Measurements from ENCODE around the gene SOWAHD. TPM values are rescaled to one million over a fixed set of nuclear protein-coding genes. Genes with fewer than 3 reads are reported as not detected.
"Not testable (repeated sequence)": the region's sequence is repeated elsewhere in the genome, so short reads cannot be mapped to it uniquely, and the experiment has no call there.

The SOWAHD gene
- total RNA-seq, 2 donors from 2014 or later = 0.26 TPM; not detected in 1

DNA sequence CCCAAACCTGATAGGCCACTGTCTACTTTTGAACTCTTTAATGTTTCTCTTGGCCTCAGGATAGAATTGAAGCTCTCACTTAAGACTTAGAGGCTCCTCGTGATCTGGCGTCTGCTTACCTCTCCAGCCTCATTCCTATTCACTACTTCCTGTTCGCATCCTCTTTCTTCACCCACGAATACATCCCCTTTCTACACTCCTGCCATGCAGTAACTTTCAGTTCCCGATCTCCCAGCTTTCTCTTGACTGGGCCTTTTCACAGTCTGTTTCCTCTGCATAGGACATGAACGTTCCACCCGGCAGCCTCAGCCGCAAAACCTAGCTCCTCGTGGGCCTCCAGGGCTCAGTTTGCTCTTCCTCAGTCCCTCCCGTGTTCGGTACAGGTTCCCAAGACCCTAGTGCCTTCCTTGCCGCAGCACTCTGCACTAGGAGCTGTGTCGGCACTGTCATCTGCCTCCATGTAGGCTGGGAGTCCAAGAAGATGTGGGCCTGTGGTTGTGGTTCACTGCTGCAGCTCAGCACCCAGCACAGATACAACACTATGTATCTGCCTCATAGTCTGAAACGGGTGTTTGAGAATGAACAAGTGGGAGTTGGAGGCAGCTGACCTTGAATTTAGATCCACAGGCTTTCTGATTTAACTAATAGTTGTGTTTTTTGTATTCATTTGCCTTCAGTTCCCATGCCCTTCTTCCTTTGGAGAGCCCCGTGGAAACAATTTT is 17.3 kb downstream of the SOWAHD start:
- no peaks in the 10 kb centered on the region for H3K27me3 Mint-ChIP-seq
- H3K27ac Mint-ChIP-seq = peak overlapping the region; percentile 30
- H3K36me3 Mint-ChIP-seq (ENCODE audit: low read depth) = peaks cover 7% of the 10 kb centered on the region
- H3K4me1 Mint-ChIP-seq = no peaks in the 10 kb centered on the region
- peak overlapping the region; percentile 29 for H3K4me3 Mint-ChIP-seq
- ATAC-seq (replicated peaks) = no peak
- H3K9me3 Mint-ChIP-seq = no peaks in the 10 kb centered on the region

DNA sequence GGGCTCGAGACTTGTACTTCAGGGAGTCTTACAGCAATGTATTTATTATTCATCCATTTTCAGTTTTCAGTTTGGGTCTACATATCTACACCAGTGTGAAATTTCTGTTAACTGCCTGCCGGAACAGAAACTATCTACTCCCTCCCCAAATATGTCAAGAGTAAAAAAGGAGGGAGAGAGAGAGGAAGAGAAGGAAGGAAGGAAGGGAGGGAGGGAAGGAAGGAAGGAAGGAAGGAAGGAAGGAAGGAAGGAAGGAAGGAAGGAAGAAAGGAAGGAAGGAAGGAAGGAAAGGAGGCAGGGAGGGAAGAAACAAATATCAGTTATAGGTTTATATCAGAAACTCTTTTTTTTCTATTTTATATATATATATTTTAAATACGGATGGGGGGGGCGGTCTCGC is 20.4 kb downstream of the SOWAHD start:
- Mint-ChIP-seq H3K27ac (peak overlapping the region; percentile 63), H3K27me3 (no peaks in the 10 kb centered on the region), H3K36me3 (ENCODE audit: low read depth) (peaks cover 30% of the 10 kb centered on the region)

DNA sequence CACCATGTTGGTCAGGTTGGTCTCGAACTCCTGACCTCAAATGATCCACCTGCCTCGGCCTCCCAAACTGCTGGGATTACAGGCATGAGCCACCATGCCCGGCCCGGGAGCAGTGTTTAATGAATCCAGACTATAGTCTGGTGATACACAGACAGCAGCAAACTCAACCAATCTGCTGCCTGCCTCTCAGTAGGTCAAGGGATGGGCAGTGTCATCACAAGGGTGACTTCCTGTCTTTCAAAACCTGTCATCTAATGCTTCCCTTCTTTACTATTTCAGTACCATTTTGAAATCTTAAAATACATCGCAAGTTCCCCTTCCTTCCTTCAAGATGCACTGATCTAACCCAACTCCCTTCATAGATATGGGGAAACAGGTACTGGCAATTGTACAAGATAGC is 24.6 kb downstream of the SOWAHD start:
- no peak for ATAC-seq (replicated peaks)
- Mint-ChIP-seq H3K27ac (no peak overlapping the region), H3K36me3 (ENCODE audit: low read depth) (peaks cover 66% of the 10 kb centered on the region), H3K4me3 (no peak overlapping the region), H3K27me3 (no peaks in the 10 kb centered on the region), H3K9me3 (no peaks in the 10 kb centered on the region), H3K4me1 (peaks cover 5% of the 10 kb centered on the region)

More for the DNA sequence above, 20.4 kb downstream of the SOWAHD start:
- Mint-ChIP-seq H3K4me1 (no peaks in the 10 kb centered on the region), H3K9me3 (no peaks in the 10 kb centered on the region), H3K4me3 (no peak overlapping the region)
- no peak for ATAC-seq (replicated peaks)

DNA sequence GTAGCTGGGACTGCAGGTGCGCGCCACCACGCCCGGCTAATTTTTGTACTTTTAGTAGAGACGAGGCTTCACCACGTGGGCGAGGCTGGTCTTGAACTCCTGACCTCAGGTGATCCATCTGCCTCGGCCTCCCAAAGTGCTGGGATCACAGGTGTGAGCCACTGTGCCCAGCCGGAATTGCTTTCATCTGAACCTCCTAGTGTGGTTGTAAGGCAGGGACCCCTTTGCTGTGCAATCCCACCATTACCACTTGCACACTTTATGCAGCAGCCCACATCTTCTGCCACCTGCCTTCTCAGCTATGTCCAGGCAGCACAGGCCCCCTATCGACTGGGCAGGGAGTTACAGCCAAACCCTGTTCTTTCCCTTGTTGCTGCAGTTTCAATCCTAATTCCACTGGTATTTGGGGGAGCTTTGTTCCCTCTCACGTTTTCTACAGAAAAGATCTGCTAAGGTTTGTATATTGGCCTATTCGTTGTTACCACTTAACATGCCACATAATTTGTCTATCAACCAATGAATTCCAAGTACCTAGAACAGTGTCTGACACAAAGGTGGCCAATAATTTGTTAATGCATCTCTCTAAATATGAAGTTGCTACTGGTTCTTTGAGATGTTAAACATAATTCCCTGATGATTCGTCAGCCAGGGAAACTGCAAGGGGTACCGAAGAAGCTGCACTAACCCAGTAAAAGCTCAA is 26.5 kb downstream of the SOWAHD start:
- Mint-ChIP-seq H3K27me3 (no peaks in the 10 kb centered on the region), H3K4me1 (peaks cover 5% of the 10 kb centered on the region), H3K4me3 (peak overlapping the region; percentile 37), H3K36me3 (ENCODE audit: low read depth) (peaks cover 85% of the 10 kb centered on the region), H3K27ac (peak overlapping the region; percentile 50), H3K9me3 (no peaks in the 10 kb centered on the region)
- ATAC-seq (replicated peaks) = peak; percentile 50

DNA sequence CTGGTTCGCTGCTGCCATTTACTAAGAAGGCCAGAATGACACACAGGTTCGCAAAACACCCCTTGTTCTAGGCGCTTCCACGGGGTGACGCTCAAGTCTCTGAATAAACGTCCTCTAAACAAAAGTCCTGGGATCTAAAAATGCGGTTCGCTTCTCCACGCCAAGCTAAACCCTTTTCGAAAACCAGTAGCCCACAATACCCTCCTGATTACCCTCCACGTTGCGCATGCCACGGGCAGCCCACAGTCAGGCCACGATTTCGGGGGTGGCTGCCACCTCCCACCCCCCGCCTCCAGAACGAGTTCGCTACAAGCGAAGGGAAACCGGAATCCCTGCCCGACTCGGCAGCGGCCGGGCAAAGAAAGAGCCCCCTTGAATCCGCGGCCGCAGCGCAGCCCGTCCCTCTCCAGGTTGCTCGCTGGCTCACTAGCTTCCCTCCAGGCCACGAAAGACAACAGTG is 32.6 kb downstream of the SOWAHD start:
- peak; percentile 38 for ATAC-seq (replicated peaks)
- Mint-ChIP-seq H3K36me3 (ENCODE audit: low read depth) (peaks cover 54% of the 10 kb centered on the region), H3K27ac (peak overlapping the region; percentile 89), H3K4me3 (peak overlapping the region; percentile 90), H3K9me3 (no peaks in the 10 kb centered on the region), H3K4me1 (no peaks in the 10 kb centered on the region), H3K27me3 (no peaks in the 10 kb centered on the region)

DNA sequence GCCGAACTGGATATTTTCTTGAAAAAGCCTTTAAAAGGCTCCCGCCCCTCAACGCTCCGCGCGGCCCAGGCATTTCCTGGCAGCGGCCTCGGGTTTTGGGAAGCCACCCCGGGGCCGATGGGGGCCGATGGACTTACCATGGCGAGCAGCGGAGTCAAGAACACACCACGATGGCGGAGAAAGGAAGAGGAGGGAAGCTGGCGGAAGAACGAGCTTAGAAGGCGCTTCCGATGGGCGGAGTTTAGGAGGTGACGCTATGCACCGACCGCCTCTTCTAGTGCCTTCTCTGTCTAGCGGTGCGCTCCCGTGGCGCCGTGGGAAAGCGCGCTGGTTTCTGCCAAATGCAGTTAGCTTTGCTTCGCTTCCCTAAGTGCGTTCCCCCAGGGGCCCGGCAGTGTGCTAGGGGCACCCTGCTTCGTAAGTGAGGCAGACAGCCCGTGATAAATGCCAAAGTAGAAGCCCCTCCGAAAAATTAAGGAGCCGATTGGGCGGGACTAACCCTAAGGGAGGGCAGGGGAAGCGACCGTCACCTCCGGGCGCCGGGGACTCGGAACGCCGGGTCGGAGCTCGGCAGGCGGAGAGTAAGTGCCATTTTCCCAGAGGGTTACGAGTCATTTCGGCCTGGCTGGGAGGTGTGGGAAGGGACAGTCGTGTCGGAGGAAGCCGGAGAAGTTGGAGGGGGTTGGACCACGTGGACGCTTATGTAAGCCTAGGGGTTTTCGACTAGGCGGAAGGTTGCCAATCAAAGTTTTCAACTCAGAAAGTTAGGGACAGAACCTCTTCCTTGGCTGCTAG is 33.2 kb downstream of the SOWAHD start, which contains the start of gene RPL39:
Gene RPL39, minus strand, starts transcription at position 194 of the 795 bp plus-strand sequence. Its CDS starts 54 bp downstream, at position 140.
- Mint-ChIP-seq H3K4me1 (no peaks in the 10 kb centered on the region), H3K27ac (peak within 1 kb of the TSS; percentile 89), H3K9me3 (no peaks in the 10 kb centered on the region), H3K4me3 (peak within 1 kb of the TSS; percentile 90), H3K27me3 (no peaks in the 10 kb centered on the region), H3K36me3 (ENCODE audit: low read depth) (peaks cover 48% of the 10 kb centered on the region)
- peak; percentile 95 for ATAC-seq (replicated peaks)

DNA sequence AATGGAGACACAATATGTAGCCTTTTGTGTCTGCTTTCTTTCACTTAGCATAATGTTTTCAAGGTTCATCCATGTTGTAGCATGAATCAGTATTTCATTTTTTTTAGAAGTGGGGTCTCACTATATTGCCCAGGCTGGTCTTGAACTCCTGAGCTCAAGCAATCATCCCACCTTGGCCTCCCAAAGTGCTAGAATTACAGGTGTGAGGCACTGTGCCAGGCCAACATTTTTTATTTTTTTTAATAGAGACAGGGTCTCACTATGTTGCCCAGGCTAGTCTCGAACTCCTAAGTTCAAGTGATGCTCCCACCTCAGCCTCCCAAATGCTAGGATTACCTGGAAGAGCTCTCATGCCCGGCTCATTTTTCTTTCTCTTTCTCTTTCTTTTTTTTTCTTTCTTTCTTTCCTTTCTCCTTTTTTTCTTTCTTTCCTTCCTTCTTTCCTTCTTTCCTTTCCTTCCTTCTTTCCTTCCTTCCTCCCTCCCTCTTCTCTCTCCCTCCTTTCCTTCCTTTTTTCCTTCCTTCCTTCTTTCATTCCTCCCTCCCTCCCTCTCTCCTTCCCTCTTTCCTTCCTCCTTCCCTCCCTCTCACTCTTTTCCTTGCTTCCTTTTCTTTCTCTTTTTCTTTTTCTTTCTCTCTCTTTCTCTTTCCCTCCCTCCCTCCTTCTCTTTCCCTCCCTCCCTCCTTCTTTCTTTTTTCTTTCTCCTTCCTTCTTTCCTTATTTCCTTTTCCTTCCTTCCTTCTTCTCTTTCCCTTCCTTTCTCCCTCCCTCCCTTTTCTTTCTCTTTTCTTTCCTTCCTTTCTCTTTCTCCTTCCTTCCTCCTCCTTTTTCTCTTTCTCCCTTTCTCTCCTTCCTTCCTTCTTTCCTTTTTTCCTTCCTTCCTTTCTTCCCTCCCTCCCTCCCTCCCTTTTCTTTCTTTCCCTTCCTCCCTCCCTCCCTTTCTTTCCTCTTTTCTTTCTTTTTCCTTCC is 43.1 kb downstream of the SOWAHD start:
- Mint-ChIP-seq H3K27ac (no peak overlapping the region), H3K4me1 (peaks cover 3% of the 10 kb centered on the region), H3K9me3 (no peaks in the 10 kb centered on the region), H3K27me3 (no peaks in the 10 kb centered on the region), H3K36me3 (ENCODE audit: low read depth) (no peaks in the 10 kb centered on the region), H3K4me3 (no peak overlapping the region)
- no peak for ATAC-seq (replicated peaks)

DNA sequence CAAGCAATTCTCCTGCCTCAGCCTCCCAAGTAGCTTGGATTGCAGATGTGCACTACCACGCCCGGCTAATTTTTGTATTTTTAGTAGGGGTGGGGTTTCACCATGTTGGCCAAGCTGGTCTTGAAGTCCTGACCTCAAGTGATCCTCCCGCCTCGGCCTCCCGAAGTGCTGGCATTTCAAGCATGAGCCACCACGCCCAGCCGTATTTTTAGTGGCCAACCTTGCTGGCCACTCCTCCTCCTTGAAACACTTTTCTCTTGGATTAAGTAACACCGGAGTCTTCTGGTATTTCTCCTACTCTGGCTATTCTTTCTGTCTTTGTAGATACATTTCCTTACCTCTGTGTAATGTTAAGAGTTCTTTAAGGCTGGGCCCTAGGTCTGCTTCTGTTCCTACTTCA is 44.2 kb downstream of the SOWAHD start:
- no peak for ATAC-seq (replicated peaks)
- Mint-ChIP-seq H3K27ac (no peak overlapping the region), H3K4me1 (peaks cover 3% of the 10 kb centered on the region), H3K36me3 (ENCODE audit: low read depth) (no peaks in the 10 kb centered on the region), H3K4me3 (no peak overlapping the region), H3K27me3 (no peaks in the 10 kb centered on the region), H3K9me3 (no peaks in the 10 kb centered on the region)

DNA sequence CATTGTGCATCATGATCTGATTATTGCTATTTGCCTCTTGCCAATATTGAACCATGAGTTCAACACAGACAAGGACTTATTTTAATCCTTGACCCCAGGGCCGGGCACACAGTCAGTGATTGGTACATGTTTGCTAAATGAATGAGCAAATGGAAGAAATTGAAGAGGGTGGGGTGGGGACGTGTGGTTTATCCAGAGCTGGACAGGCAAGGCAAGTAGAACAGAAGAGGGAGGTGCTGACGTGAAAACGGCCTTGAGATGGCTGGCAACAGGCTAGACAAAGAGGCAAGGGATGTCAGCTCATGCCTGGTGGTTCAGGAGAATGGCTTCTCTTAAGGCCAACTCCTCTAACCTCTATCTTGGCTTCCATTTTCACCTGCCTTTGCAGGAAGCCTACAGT is 50.1 kb downstream of the SOWAHD start:
- H3K27ac Mint-ChIP-seq; H3K27me3 Mint-ChIP-seq; ATAC-seq (replicated peaks); H3K36me3 Mint-ChIP-seq (ENCODE audit: low read depth); H3K4me1 Mint-ChIP-seq; H3K4me3 Mint-ChIP-seq; H3K9me3 Mint-ChIP-seq: not testable (repeated sequence)

DNA sequence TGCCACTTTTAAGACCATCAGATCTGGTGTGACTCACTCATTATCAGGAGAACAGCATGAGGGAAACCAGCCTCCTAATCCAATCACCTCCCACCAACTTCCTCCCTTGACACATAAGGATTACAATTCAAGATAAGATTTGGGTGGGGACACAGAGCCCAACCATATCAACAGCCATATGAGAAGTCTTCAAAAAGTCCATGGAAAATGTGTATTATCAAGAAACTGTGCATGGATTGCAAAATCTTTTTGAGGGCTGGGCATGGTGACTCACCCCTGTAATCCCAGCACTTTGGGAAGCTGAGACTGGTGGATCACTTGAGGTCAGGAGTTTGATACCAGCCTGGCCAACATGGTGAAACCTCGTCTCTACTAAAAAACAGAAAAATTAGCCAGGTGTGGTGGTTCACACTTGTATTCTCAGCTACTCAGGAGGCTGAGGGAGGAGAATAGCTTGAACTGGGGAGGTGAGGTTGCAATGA is 50.8 kb downstream of the SOWAHD start:
- Mint-ChIP-seq H3K4me3 (no peak overlapping the region), H3K9me3 (no peaks in the 10 kb centered on the region), H3K36me3 (ENCODE audit: low read depth) (no peaks in the 10 kb centered on the region), H3K27ac (no peak overlapping the region), H3K27me3 (no peaks in the 10 kb centered on the region), H3K4me1 (no peaks in the 10 kb centered on the region)
- no peak for ATAC-seq (replicated peaks)

Other genes starting within 250 kb of the SOWAHD start
- gene STEEP1, start 193.2 kb upstream of the SOWAHD start, total RNA-seq = 10 to 100 TPM; 14.8 to 21.1 TPM
- 10 to 100 TPM; 42.5 to 62.6 TPM for gene UBE2A, start 184.0 kb upstream of the SOWAHD start, total RNA-seq
- 10 to 100 TPM; 15.3 to 19.8 TPM for gene NKRF, start 152.2 kb upstream of the SOWAHD start, total RNA-seq
- 100 to 1,000 TPM; 171 to 204 TPM for gene SEPTIN6, start 65.4 kb upstream of the SOWAHD start, total RNA-seq
- gene RPL39, start 33.0 kb downstream of the SOWAHD start, total RNA-seq = 1,000 to 10,000 TPM; 2,393 to 3,257 TPM
- gene UPF3B, start 94.4 kb downstream of the SOWAHD start, total RNA-seq = 10 to 100 TPM; 19.3 to 19.4 TPM
- gene RNF113A, start 113.1 kb downstream of the SOWAHD start, total RNA-seq = 10 to 100 TPM; 22.3 to 25.2 TPM
- 10 to 100 TPM; 70.5 to 96.5 TPM for gene NDUFA1, start 113.2 kb downstream of the SOWAHD start, total RNA-seq
- not detected for gene AKAP14, start 137.3 kb downstream of the SOWAHD start, total RNA-seq
- 10 to 100 TPM; 10.1 to 10.8 TPM for gene NKAP, start 185.2 kb downstream of the SOWAHD start, total RNA-seq